HG02642 (cell line): ENCODE measurements around the gene SLC24A4.
"Not testable (repeated sequence)": the region's sequence is repeated elsewhere in the genome, so short reads cannot be mapped to it uniquely, and the experiment has no call there.

Experiments used
- ATAC-seq: cut with Tn5 transposase; IDR thresholded peaks from one replicate; pipeline ENCODE4 v1.9.1; 2021; ENCODE audit warnings: mild to moderate bottlenecking; ENCODE audit not compliant: unreplicated experiment, poor library complexity

The SLC24A4 gene

GRCh38 chr14:92532490-92533163 is 209.7 kb downstream of the SLC24A4 start:
- ATAC-seq, result no peak

GRCh38 chr14:92534932-92535643 is 212.1 kb downstream of the SLC24A4 start:
- no peak for ATAC-seq

GRCh38 chr14:92536231-92536630 is 213.3 kb downstream of the SLC24A4 start:
- ATAC-seq, result not testable (repeated sequence)

GRCh38 chr14:92538412-92538985 is 215.5 kb downstream of the SLC24A4 start:
- ATAC-seq, result peak; percentile 73

GRCh38 chr14:92539419-92539818 is 216.5 kb downstream of the SLC24A4 start:
- no peak for ATAC-seq

GRCh38 chr14:92539875-92540274 is 216.9 kb downstream of the SLC24A4 start:
- ATAC-seq, result no peak

GRCh38 chr14:92540472-92541048 is 217.6 kb downstream of the SLC24A4 start:
- ATAC-seq, result no peak

- ATAC-seq, result no peak
Observed at GRCh38 chr14:92542766-92543554, 220.0 kb downstream of the SLC24A4 start.

GRCh38 chr14:92544051-92544720 is 221.2 kb downstream of the SLC24A4 start:
- ATAC-seq, result no peak

GRCh38 chr14:92546347-92547053 is 223.5 kb downstream of the SLC24A4 start:
- ATAC-seq, result no peak

GRCh38 chr14:92549105-92549858 is 226.3 kb downstream of the SLC24A4 start:
- no peak for ATAC-seq

- ATAC-seq, result no peak
Observed at GRCh38 chr14:92549859-92550230, 226.9 kb downstream of the SLC24A4 start.
